Thyroid gland (tissue), 4 donors: ENCODE results near the gene PLSCR4.

Experiments
- POLR2A ChIP-seq, 2 donors: fragments of 450-650 bp; IDR thresholded peaks; one replicate each; pipeline ENCODE4 v1.6.1; 2017; ENCODE audit warnings: antibody characterized with exemption in 2 of 2, mild to moderate bottlenecking in 2 of 2, moderate library complexity in 1 of 2
- TF ChIP-seq, protein P1 (sequence below), 6 experiments: fragments of 200-600 bp in 3 of 6; fragments of 450-650 bp in 3 of 6; sonication (generic) in 3 of 6; IDR thresholded peaks; one replicate each; pipeline ENCODE4 v1.5.1; 2016 to 2019; ENCODE audit warnings: antibody characterized with exemption in 6 of 6, mild to moderate bottlenecking in 2 of 6, inconsistent platforms in 1 of 6, moderate library complexity in 1 of 6

DNA sequence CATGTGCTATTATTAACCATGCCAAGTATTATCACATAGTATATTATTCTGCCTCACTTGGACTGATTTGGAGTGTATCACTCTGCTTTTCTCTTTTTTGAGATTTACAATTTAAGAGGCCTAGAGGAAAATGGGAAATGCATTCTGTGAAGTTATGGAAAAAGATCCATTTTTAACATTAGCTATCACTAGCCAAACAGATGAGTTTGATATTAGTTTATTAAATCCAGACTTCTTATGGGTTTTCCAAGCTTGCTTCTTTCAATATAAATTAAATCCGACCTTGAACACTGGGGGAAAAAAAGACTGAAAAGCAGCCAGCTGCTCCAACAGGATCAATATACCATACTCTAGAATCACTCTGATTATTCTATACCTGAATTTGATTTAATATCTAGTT lies 59.9 kb downstream of the PLSCR4 start:
- TF ChIP-seq, protein P1, sequence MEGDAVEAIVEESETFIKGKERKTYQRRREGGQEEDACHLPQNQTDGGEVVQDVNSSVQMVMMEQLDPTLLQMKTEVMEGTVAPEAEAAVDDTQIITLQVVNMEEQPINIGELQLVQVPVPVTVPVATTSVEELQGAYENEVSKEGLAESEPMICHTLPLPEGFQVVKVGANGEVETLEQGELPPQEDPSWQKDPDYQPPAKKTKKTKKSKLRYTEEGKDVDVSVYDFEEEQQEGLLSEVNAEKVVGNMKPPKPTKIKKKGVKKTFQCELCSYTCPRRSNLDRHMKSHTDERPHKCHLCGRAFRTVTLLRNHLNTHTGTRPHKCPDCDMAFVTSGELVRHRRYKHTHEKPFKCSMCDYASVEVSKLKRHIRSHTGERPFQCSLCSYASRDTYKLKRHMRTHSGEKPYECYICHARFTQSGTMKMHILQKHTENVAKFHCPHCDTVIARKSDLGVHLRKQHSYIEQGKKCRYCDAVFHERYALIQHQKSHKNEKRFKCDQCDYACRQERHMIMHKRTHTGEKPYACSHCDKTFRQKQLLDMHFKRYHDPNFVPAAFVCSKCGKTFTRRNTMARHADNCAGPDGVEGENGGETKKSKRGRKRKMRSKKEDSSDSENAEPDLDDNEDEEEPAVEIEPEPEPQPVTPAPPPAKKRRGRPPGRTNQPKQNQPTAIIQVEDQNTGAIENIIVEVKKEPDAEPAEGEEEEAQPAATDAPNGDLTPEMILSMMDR (IDR thresholded peaks at IDR 0.05), result no peak
- no peak for TF ChIP-seq POLR2A (IDR thresholded peaks at IDR 0.05)
